Measurements from ENCODE around the gene NMD3. TPM values are rescaled to one million over a fixed set of nuclear protein-coding genes. Genes with fewer than 3 reads are reported as not detected.

The NMD3 gene
- total RNA-seq, 4 donors from 2014 or later = 35.0 to 54.4 (median 39.1) TPM

- TF ChIP-seq CTCF (IDR thresholded peaks at IDR 0.05) = no peak
- no peak for TF ChIP-seq POLR2A (IDR thresholded peaks at IDR 0.05)
- WGBS, 2 donors = 79 to 87% methylated on average over 5 of the region's 5 CpGs
- Histone ChIP-seq H3K27ac (no peak overlapping the region), H3K27me3 (no peaks in the 10 kb centered on the region), H3K36me3 (no peaks in the 10 kb centered on the region), H3K4me3 (replicated peaks in 1 of 3) (no peak overlapping the region), H3K4me1 (peaks cover 3 to 11% of the 10 kb centered on the region in 2 donors), H3K9me3 (no peaks in the 10 kb centered on the region)
- no peak for DNase-seq
- intact Hi-C loops (cut with DNase I) = no loop called here
Measured at GRCh38 chr3:161217496-161217895, 3.6 kb upstream of the NMD3 start.

GRCh38 chr3:161219495-161219894 lies 1.6 kb upstream of the NMD3 start:
- TF ChIP-seq POLR2A (IDR thresholded peaks at IDR 0.05) = no peak
- no peak for TF ChIP-seq CTCF (IDR thresholded peaks at IDR 0.05)
- H3K27me3 ChIP-seq = no peaks in the 10 kb centered on the region
- intact Hi-C loops (cut with DNase I) = no loop called here
- H3K36me3 ChIP-seq = no peaks in the 10 kb centered on the region
- WGBS, 2 donors = 96% methylated on average over 4 of the region's 4 CpGs
- no peak overlapping the region for H3K4me3 ChIP-seq (replicated peaks in 1 of 3)
- peaks cover 14 to 22% of the 10 kb centered on the region in 2 donors for H3K4me1 ChIP-seq
- DNase-seq = no peak
- H3K9me3 ChIP-seq = no peaks in the 10 kb centered on the region
- no peak overlapping the region for H3K27ac ChIP-seq

- intact Hi-C loops (cut with DNase I) = no loop called here
- no peaks in the 10 kb centered on the region for H3K9me3 ChIP-seq
- H3K27me3 ChIP-seq = no peaks in the 10 kb centered on the region
- peaks cover 14 to 26% of the 10 kb centered on the region in 2 donors for H3K4me1 ChIP-seq
- peaks cover 2 to 8% of the 10 kb centered on the region in 2 donors for H3K36me3 ChIP-seq
- TF ChIP-seq POLR2A (IDR thresholded peaks at IDR 0.05) (no peak), CTCF (IDR thresholded peaks at IDR 0.05) (no peak)
- H3K4me3 ChIP-seq (replicated peaks in 1 of 3) = peak overlapping the region; percentile 91 to 98 (median 91)
- DNase-seq = peak; percentile 15 to 30
- WGBS, 2 donors = 9 to 14% methylated on average over 19 of the region's 19 CpGs
- H3K27ac ChIP-seq = peak overlapping the region; percentile 91 to 93 (median 92)
Measured at GRCh38 chr3:161221806-161222600, 892 bp downstream of the NMD3 start.

- Histone ChIP-seq H3K4me1 (peaks cover 14 to 26% of the 10 kb centered on the region in 2 donors), H3K4me3 (replicated peaks in 1 of 3) (peak overlapping the region in 2 of 3 donors; percentile 91 to 98), H3K9me3 (no peaks in the 10 kb centered on the region), H3K27me3 (no peaks in the 10 kb centered on the region), H3K36me3 (peaks cover 6 to 10% of the 10 kb centered on the region in 2 donors), H3K27ac (no peak overlapping the region)
- intact Hi-C loops (cut with DNase I) = no loop called here
- TF ChIP-seq CTCF (IDR thresholded peaks at IDR 0.05) (no peak), POLR2A (IDR thresholded peaks at IDR 0.05) (no peak)
- no peak for DNase-seq
- WGBS, 2 donors = 27 to 34% methylated on average over 2 of the region's 2 CpGs
Measured at GRCh38 chr3:161222662-161223061, 1.6 kb downstream of the NMD3 start.

GRCh38 chr3:161224786-161225185 lies 3.7 kb downstream of the NMD3 start:
- Histone ChIP-seq H3K4me1 (peaks cover 14 to 26% of the 10 kb centered on the region in 2 donors), H3K27ac (no peak overlapping the region), H3K9me3 (no peaks in the 10 kb centered on the region), H3K36me3 (peaks cover 15% of the 10 kb centered on the region in 2 donors), H3K4me3 (replicated peaks in 1 of 3) (no peak overlapping the region), H3K27me3 (no peaks in the 10 kb centered on the region)
- intact Hi-C loops (cut with DNase I) = no loop called here
- TF ChIP-seq CTCF (IDR thresholded peaks at IDR 0.05) = no peak
- 96 to 97% methylated on average over 8 of the region's 8 CpGs for WGBS, 2 donors
- DNase-seq = no peak
